PC-9 (cell line): Measurements from ENCODE around the gene PRELID1.
"Not testable (repeated sequence)": the region's sequence is repeated elsewhere in the genome, so short reads cannot be mapped to it uniquely, and the experiment has no call there.

Experiments used
- EZH2 ChIP-seq: fragments of 200-600 bp; sonication (generic); IDR thresholded peaks from 2 replicates; pipeline ENCODE4 v1.8.0; 2017; ENCODE audit warnings: antibody characterized with exemption, low read depth
- TF ChIP-seq, protein P1 (sequence below): fragments of 200-600 bp; sonication (generic); conservative IDR thresholded peaks from 2 replicates; pipeline ENCODE4 v1.6.1; 2017; ENCODE audit warnings: mixed run types, antibody characterized with exemption, mild to moderate bottlenecking, moderate library complexity

DNA sequence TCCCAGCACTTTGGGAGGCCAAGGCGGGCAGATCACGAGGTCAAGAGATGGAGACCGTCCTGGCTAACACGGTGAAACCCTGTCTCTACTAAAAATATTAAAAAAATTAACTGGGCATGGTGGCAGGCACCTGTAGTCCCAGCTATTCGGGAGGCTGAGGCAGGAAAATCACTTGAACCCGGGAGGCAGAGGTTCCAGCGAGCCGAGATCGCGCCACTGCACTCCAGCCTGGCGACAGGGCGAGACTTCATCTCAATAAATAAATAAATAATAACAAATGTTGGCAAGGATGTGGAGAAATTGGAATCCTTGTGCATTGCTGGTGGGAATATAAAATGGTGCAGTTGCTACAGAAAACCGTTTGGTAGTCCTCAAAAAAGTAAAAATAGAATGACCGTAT is 39.4 kb downstream of the PRELID1 start:
- TF ChIP-seq, protein P1, sequence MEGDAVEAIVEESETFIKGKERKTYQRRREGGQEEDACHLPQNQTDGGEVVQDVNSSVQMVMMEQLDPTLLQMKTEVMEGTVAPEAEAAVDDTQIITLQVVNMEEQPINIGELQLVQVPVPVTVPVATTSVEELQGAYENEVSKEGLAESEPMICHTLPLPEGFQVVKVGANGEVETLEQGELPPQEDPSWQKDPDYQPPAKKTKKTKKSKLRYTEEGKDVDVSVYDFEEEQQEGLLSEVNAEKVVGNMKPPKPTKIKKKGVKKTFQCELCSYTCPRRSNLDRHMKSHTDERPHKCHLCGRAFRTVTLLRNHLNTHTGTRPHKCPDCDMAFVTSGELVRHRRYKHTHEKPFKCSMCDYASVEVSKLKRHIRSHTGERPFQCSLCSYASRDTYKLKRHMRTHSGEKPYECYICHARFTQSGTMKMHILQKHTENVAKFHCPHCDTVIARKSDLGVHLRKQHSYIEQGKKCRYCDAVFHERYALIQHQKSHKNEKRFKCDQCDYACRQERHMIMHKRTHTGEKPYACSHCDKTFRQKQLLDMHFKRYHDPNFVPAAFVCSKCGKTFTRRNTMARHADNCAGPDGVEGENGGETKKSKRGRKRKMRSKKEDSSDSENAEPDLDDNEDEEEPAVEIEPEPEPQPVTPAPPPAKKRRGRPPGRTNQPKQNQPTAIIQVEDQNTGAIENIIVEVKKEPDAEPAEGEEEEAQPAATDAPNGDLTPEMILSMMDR, result not testable (repeated sequence)
- not testable (repeated sequence) for TF ChIP-seq EZH2
